ENCODE data around the gene SMIM36. TPM values are rescaled to one million over a fixed set of nuclear protein-coding genes. Genes with fewer than 3 reads are reported as not detected.

Gene SMIM36
- total and polyA plus RNA-seq, 2 of the 8 experiments (the other 6 are each of a cell fraction or from before 2014, with no cell fraction given), result not detected

- 86% methylated on average over 4 of the region's 4 CpGs; no CpG with 5 or more reads in 1 of the 2 experiments for WGBS, 2 experiments (ENCODE audit: extremely low coverage in 1 of 2, insufficient coverage in 1 of 2, insufficient read length in 1 of 2, insufficient replicate concordance in 2 of 2, low coverage in 1 of 2, low lambda C conversion rate in 2 of 2, missing lambda C conversion rate in 1 of 2)
- H3K4me3 ChIP-seq (ENCODE audit: extremely low read depth in 1 of 4, insufficient read depth in 2 of 4, low read depth in 3 of 4, low read length in 4 of 4), result no peak overlapping the region
- no peaks in the 10 kb centered on the region for H3K23me2 ChIP-seq (ENCODE audit: low read depth, low read length)
- H3K4ac ChIP-seq (replicated peaks; ENCODE audit: insufficient read length, low read depth, low read length), result no peak overlapping the region
- no peak overlapping the region for H2BK120ac ChIP-seq (replicated peaks; ENCODE audit: low read depth, low read length)
- no peaks in the 10 kb centered on the region for H3K79me2 ChIP-seq (ENCODE audit: control insufficient read depth in 1 of 2, insufficient read depth in 2 of 2, low read length in 2 of 2)
- H3K14ac ChIP-seq (ENCODE audit: insufficient read length), result no peak overlapping the region
- H3K9me3 ChIP-seq (ENCODE audit: insufficient read depth in 2 of 2, low read depth in 1 of 2, low read length in 1 of 2), result no peaks in the 10 kb centered on the region
- no peak overlapping the region for H3K27ac ChIP-seq (ENCODE audit: low read depth, low read length)
- H3K56ac ChIP-seq (replicated peaks; ENCODE audit: insufficient read length, low read depth, low read length), result no peak overlapping the region
- H2AFZ ChIP-seq (ENCODE audit: low read length), result no peak overlapping the region
- no peak overlapping the region for H3K23ac ChIP-seq (ENCODE audit: insufficient read length)
- H3K36me3 ChIP-seq (ENCODE audit: control insufficient read depth in 2 of 4, insufficient read depth in 4 of 4, low read length in 3 of 4), result no peaks in the 10 kb centered on the region
- no peak overlapping the region for H4K91ac ChIP-seq (replicated peaks; ENCODE audit: insufficient read length, low read length)
- DNase-seq (ENCODE audit: low read depth in 1 of 2, low spot score in 2 of 2), result no peak
- no peak overlapping the region for H2AK5ac ChIP-seq (ENCODE audit: low read depth, low read length)
- no peak overlapping the region for H3K9ac ChIP-seq (replicated peaks in 1 of 4; ENCODE audit: extremely low read depth in 1 of 4, low read depth in 3 of 4, low read length in 3 of 4)
- ChIA-PET CTCF (ENCODE audit: partially characterized antibody) (interaction anchor here (1.3 to 5.0 kb wide), 3 partner anchors 13 to 230 kb away, joined by 3 to 22 read pairs (median 6); no protein-coding TSS in a partner anchor), POLR2A (ENCODE audit: partially characterized antibody) (no interaction called here)
- no peaks in the 10 kb centered on the region for H3K79me1 ChIP-seq (ENCODE audit: low read depth, low read length)
- H3K18ac ChIP-seq (ENCODE audit: extremely low read depth, low read length), result no peak overlapping the region
- FAIRE-seq, result peak; percentile 45
- no peaks in the 10 kb centered on the region for H4K20me1 ChIP-seq (replicated peaks in 1 of 2; ENCODE audit: control insufficient read depth in 1 of 2, insufficient read depth in 2 of 2, low read length in 2 of 2)
- no peak overlapping the region for H2BK20ac ChIP-seq (ENCODE audit: low read length)
- no peaks in the 10 kb centered on the region for H3K27me3 ChIP-seq (replicated peaks in 1 of 4; ENCODE audit: control insufficient read depth in 3 of 4, extremely low read depth in 1 of 4, insufficient read depth in 3 of 4, low read length in 3 of 4)
- H3K4me2 ChIP-seq (ENCODE audit: insufficient read depth in 1 of 2, low read depth in 2 of 2, low read length in 2 of 2), result no peak overlapping the region
- no peak overlapping the region for H2BK15ac ChIP-seq (ENCODE audit: low read length)
- H2BK5ac ChIP-seq (ENCODE audit: low read depth, low read length), result no peak overlapping the region
- H3K4me1 ChIP-seq (replicated peaks in 1 of 4; ENCODE audit: control insufficient read depth in 3 of 4, insufficient read depth in 4 of 4, low read length in 3 of 4), result no peaks in the 10 kb centered on the region
- H4K8ac ChIP-seq (ENCODE audit: extremely low read depth, insufficient read depth, low read length), result no peak overlapping the region
- H2BK12ac ChIP-seq (ENCODE audit: low read depth, low read length), result no peak overlapping the region
- no peak overlapping the region for H4K5ac ChIP-seq (ENCODE audit: insufficient read length, low read depth, low read length)
- TF ChIP-seq CTBP2 (IDR thresholded peaks at IDR 0.05; ENCODE audit: borderline replicate concordance, insufficient read depth, insufficient read length, low read length) (no peak), SAP30 (IDR thresholded peaks at IDR 0.05; ENCODE audit: insufficient read depth, insufficient replicate concordance, low read length) (no peak), ASH2L (IDR thresholded peaks at IDR 0.05; ENCODE audit: low read length) (no peak), FOSL1 (IDR thresholded peaks at IDR 0.05; ENCODE audit: insufficient read depth, low read depth, low read length) (no peak), RNF2 (IDR thresholded peaks at IDR 0.05; ENCODE audit: borderline replicate concordance, low read depth, low read length, missing control alignments, poor library complexity, severe bottlenecking) (no peak), RBBP5 (IDR thresholded peaks at IDR 0.05; ENCODE audit: borderline replicate concordance, low read depth, low read length) (no peak), RFX5 (IDR thresholded peaks at IDR 0.05; ENCODE audit: borderline replicate concordance, low read depth, low read length) (no peak), SRF (IDR thresholded peaks at IDR 0.05; ENCODE audit: low read depth, low read length) (no peak), CTCF (IDR thresholded peaks at IDR 0.05; ENCODE audit: control extremely low read depth in 1 of 3, insufficient read depth in 1 of 3, low read depth in 1 of 3, low read length in 3 of 3) (no peak), TEAD4 (IDR thresholded peaks at IDR 0.05; ENCODE audit: low read depth, low read length) (no peak)
Observed at GRCh38 chr17:55540414-55541091, 29.3 kb upstream of the SMIM36 start.

Data from H1 (cell line).